ENCODE data around the gene RNF126.

- TF ChIP-seq POLR2A (IDR thresholded peaks at IDR 0.05) (no peak), POLR2AphosphoS5 (IDR thresholded peaks at IDR 0.05) (no peak)
- TF ChIP-seq, protein P1, sequence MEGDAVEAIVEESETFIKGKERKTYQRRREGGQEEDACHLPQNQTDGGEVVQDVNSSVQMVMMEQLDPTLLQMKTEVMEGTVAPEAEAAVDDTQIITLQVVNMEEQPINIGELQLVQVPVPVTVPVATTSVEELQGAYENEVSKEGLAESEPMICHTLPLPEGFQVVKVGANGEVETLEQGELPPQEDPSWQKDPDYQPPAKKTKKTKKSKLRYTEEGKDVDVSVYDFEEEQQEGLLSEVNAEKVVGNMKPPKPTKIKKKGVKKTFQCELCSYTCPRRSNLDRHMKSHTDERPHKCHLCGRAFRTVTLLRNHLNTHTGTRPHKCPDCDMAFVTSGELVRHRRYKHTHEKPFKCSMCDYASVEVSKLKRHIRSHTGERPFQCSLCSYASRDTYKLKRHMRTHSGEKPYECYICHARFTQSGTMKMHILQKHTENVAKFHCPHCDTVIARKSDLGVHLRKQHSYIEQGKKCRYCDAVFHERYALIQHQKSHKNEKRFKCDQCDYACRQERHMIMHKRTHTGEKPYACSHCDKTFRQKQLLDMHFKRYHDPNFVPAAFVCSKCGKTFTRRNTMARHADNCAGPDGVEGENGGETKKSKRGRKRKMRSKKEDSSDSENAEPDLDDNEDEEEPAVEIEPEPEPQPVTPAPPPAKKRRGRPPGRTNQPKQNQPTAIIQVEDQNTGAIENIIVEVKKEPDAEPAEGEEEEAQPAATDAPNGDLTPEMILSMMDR (IDR thresholded peaks at IDR 0.05) = no peak
Observed at GRCh38 chr19:695352-695949, 32.4 kb upstream of the RNF126 start, which contains the start of gene PRSS57.
